Upper lobe of left lung (tissue), 6 donors: Measurements from ENCODE around the gene DYRK3. TPM values are rescaled to one million over a fixed set of nuclear protein-coding genes. Genes with fewer than 3 reads are reported as not detected.

Experiments used
- ATAC-seq, 2 donors: fragments of 200-7000 bp; cut with Tn5 transposase; one replicate each; pipeline ENCODE4 v1.9.1; 2022; ENCODE audit warnings: mild to moderate bottlenecking in 2 of 2, moderate library complexity in 2 of 2; ENCODE audit not compliant: low FRiP score in 2 of 2
- DNase-seq, 2 donors: peaks; one replicate each; pipeline ENCODE4 v3.0.0-alpha.2; 2019 to 2020
- H3K27ac ChIP-seq, 4 donors: fragments of 200-600 bp; sonication (generic); one replicate each; pipeline ENCODE4 v1.5.1; 2016 to 2019
- H3K27me3 ChIP-seq, 4 donors: fragments of 200-600 bp; sonication (generic); one replicate each; pipeline ENCODE4 v1.5.1; 2017 to 2019
- H3K36me3 ChIP-seq, 4 donors: fragments of 200-600 bp; sonication (generic); one replicate each; pipeline ENCODE4 v1.5.1; 2016 to 2019
- H3K4me1 ChIP-seq, 4 donors: fragments of 200-600 bp; sonication (generic); one replicate each; pipeline ENCODE4 v1.5.1; 2018 to 2019
- H3K4me3 ChIP-seq, 4 donors: fragments of 200-600 bp; sonication (generic); one replicate each; pipeline ENCODE4 v1.5.1; 2017 to 2019; ENCODE audit warnings: mild to moderate bottlenecking in 2 of 4, moderate library complexity in 1 of 4
- H3K9me3 ChIP-seq, 4 donors: fragments of 200-600 bp; sonication (generic); one replicate each; pipeline ENCODE4 v1.5.1; 2018 to 2019
- CTCF ChIP-seq, 6 experiments: fragments of 450-650 bp in 4 of 6; fragments of 200-600 bp in 2 of 6; sonication (generic) in 2 of 6; IDR thresholded peaks; one replicate each; pipeline ENCODE4 v1.5.1; 2016 to 2019; ENCODE audit warnings: antibody characterized with exemption in 6 of 6
- EP300 ChIP-seq, 4 donors: sonication (generic); formaldehyde crosslinking; IDR thresholded peaks; one replicate each; pipeline ENCODE4 v1.5.1; 2017; ENCODE audit warnings: antibody characterized with exemption in 4 of 4, control low read depth in 2 of 4
- POLR2A ChIP-seq, 4 donors: fragments of 450-650 bp; IDR thresholded peaks; one replicate each; pipeline ENCODE4 v1.5.1; 2016 to 2017; ENCODE audit warnings: antibody characterized with exemption in 4 of 4, mild to moderate bottlenecking in 2 of 4
- POLR2AphosphoS5 ChIP-seq, 2 donors: sonication (generic); formaldehyde crosslinking; IDR thresholded peaks; one replicate each; pipeline ENCODE4 v1.5.1; 2017; ENCODE audit warnings: antibody characterized with exemption in 2 of 2
- WGBS, 2 donors: methylation state at CpG; one replicate each; pipeline ENCODE4 v1.1.5; 2017 to 2018; 5-methylcytosine and 5-hydroxymethylcytosine counted together
- total RNA-seq, 6 donors: library from RNA; depleted of rRNA in 4 of 6; stranded (reverse); fragments of >200 nt in 4 of 6; gene quantifications; one replicate each; pipeline versions ENCODE4 v1.1.0 to v1.2.1, GENCODE V29; 2016 to 2021
- donor health status: DM: no; HTN: no; CAD: no; lungs with moderate emphysema.
- donor health status: DM: no; HTN: yes; CAD: no; lungs with severe emphysema.

The DYRK3 gene
- total RNA-seq, 6 donors from 2014 or later = 4.1 to 20.7 (median 7.0) TPM

GRCh38 chr1:206684478-206685333 lies 49.4 kb downstream of the DYRK3 start, which contains the start of gene MAPKAPK2:
TSS of gene MAPKAPK2 (plus strand) at chr1:206684905. CDS start at chr1:206685230, 325 bp downstream.
- H3K27me3 ChIP-seq = no peaks in the 10 kb centered on the region
- peak within 1 kb of the TSS; percentile 95 to 99 (median 98) for H3K27ac ChIP-seq
- DNase-seq = peak; percentile 87 to 96
- H3K4me1 ChIP-seq = peaks cover 30 to 42% (median 37%) of the 10 kb centered on the region in 4 donors
- H3K9me3 ChIP-seq = no peaks in the 10 kb centered on the region
- peak within 1 kb of the TSS; percentile 69 to 86 (median 77) for H3K4me3 ChIP-seq
- no peaks in the 10 kb centered on the region for H3K36me3 ChIP-seq
- ATAC-seq = peak; percentile 87 to 88
- TF ChIP-seq CTCF (IDR thresholded peaks at IDR 0.05) (no peak), POLR2A (IDR thresholded peaks at IDR 0.05) (peak in 2 of 4 donors; percentile 51 to 59), EP300 (IDR thresholded peaks at IDR 0.05) (no peak), POLR2AphosphoS5 (IDR thresholded peaks at IDR 0.05) (peak in 1 of 2 donors; percentile 72)
- 2% methylated on average over 13 to 20 of the region's 82 CpGs for WGBS, 2 donors

DNA sequence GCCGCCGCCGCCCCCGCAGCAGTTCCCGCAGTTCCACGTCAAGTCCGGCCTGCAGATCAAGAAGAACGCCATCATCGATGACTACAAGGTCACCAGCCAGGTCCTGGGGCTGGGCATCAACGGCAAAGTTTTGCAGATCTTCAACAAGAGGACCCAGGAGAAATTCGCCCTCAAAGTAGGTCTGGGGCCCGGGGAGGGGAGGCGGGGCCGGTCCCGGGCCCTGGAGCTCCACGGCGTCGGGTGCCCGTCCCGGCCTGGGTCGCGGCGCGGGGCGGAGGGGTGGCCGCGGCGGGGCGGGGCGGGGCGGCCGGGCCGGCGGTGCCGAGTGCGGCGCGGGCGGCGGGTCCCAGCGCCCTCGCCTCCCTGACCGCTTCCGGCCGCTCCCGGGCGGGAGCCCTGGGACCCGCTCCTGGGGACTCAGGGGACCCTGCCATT lies 50.0 kb downstream of the DYRK3 start:
- H3K9me3 ChIP-seq = no peaks in the 10 kb centered on the region
- no peaks in the 10 kb centered on the region for H3K36me3 ChIP-seq
- DNase-seq (peak in 1 of 2 donors; percentile 91), ATAC-seq (peak; percentile 6 to 64)
- peak overlapping the region; percentile 95 to 99 (median 98) for H3K27ac ChIP-seq
- peak overlapping the region; percentile 69 to 86 (median 77) for H3K4me3 ChIP-seq
- peaks cover 37 to 49% (median 44%) of the 10 kb centered on the region in 4 donors for H3K4me1 ChIP-seq
- TF ChIP-seq CTCF (IDR thresholded peaks at IDR 0.05) (no peak), EP300 (IDR thresholded peaks at IDR 0.05) (no peak), POLR2AphosphoS5 (IDR thresholded peaks at IDR 0.05) (no peak), POLR2A (IDR thresholded peaks at IDR 0.05) (no peak)
- 0 to 1% methylated on average over 6 to 31 of the region's 48 CpGs for WGBS, 2 donors
- H3K27me3 ChIP-seq = no peaks in the 10 kb centered on the region

GRCh38 chr1:206685769-206686477 lies 50.6 kb downstream of the DYRK3 start:
- Histone ChIP-seq H3K9me3 (no peaks in the 10 kb centered on the region), H3K27ac (peak overlapping the region; percentile 95 to 99 (median 98)), H3K4me3 (peak overlapping the region; percentile 69 to 86 (median 77)), H3K36me3 (no peaks in the 10 kb centered on the region), H3K4me1 (peaks cover 42 to 55% (median 49%) of the 10 kb centered on the region in 4 donors), H3K27me3 (no peaks in the 10 kb centered on the region)
- TF ChIP-seq POLR2AphosphoS5 (IDR thresholded peaks at IDR 0.05) (peak in 1 of 2 donors; percentile 59), POLR2A (IDR thresholded peaks at IDR 0.05) (peak in 3 of 4 donors; percentile 34 to 68 (median 50)), EP300 (IDR thresholded peaks at IDR 0.05) (peak in 1 of 4 donors; percentile 0), CTCF (IDR thresholded peaks at IDR 0.05) (peak in 1 of 6 experiments; percentile 8)
- ATAC-seq (peak; percentile 78 to 84), DNase-seq (peak; percentile 80 to 91)
- WGBS, 2 donors = 0% methylated on average over 19 to 31 of the region's 48 CpGs

- TF ChIP-seq POLR2AphosphoS5 (IDR thresholded peaks at IDR 0.05) (no peak), EP300 (IDR thresholded peaks at IDR 0.05) (no peak), CTCF (IDR thresholded peaks at IDR 0.05) (no peak), POLR2A (IDR thresholded peaks at IDR 0.05) (no peak)
- Histone ChIP-seq H3K36me3 (no peaks in the 10 kb centered on the region), H3K4me1 (peaks cover 48 to 62% (median 55%) of the 10 kb centered on the region in 4 donors), H3K9me3 (no peaks in the 10 kb centered on the region), H3K27me3 (no peaks in the 10 kb centered on the region), H3K27ac (peak overlapping the region; percentile 95 to 99 (median 98)), H3K4me3 (peak overlapping the region; percentile 69 to 86 (median 77))
- 3 to 5% methylated on average over 8 of the region's 8 CpGs for WGBS, 2 donors
- DNase-seq (no peak), ATAC-seq (no peak)
Observed at GRCh38 chr1:206686478-206687249, 51.3 kb downstream of the DYRK3 start.
